ENCODE results near the gene PCCA.
"Not testable (repeated sequence)": the region's sequence is repeated elsewhere in the genome, so short reads cannot be mapped to it uniquely, and the experiment has no call there.

Gene PCCA

GRCh38 chr13:100361504-100361903 lies 272.6 kb downstream of the PCCA start:
- DNase-seq (ENCODE audit: low read depth in 3 of 3), result no peak

- no peak for DNase-seq (ENCODE audit: low read depth in 3 of 3)
These were observed 273.5 kb downstream of the PCCA start for GRCh38 chr13:100362371-100362770.

GRCh38 chr13:100362781-100363180 lies 273.9 kb downstream of the PCCA start:
- no peak for DNase-seq (ENCODE audit: low read depth in 3 of 3)

GRCh38 chr13:100363285-100363711 lies 274.4 kb downstream of the PCCA start:
- DNase-seq (ENCODE audit: low read depth in 3 of 3), result no peak

- DNase-seq (ENCODE audit: low read depth in 3 of 3), result no peak
These were observed 275.0 kb downstream of the PCCA start for GRCh38 chr13:100363874-100364273.

GRCh38 chr13:100364591-100364990 lies 275.7 kb downstream of the PCCA start:
- no peak for DNase-seq (ENCODE audit: low read depth in 3 of 3)

- DNase-seq (ENCODE audit: low read depth in 3 of 3), result no peak
These were observed 276.8 kb downstream of the PCCA start for GRCh38 chr13:100365680-100366079.

- DNase-seq (ENCODE audit: low read depth in 3 of 3), result no peak
These were observed 289.6 kb downstream of the PCCA start for GRCh38 chr13:100378533-100378932.

- no peak for DNase-seq (ENCODE audit: low read depth in 3 of 3)
These were observed 292.8 kb downstream of the PCCA start for GRCh38 chr13:100381595-100382224.

- no peak for DNase-seq (ENCODE audit: low read depth in 3 of 3)
These were observed 293.9 kb downstream of the PCCA start for GRCh38 chr13:100382785-100383184.

GRCh38 chr13:100387416-100387815 lies 298.5 kb downstream of the PCCA start:
- no peak for DNase-seq (ENCODE audit: low read depth in 3 of 3)

GRCh38 chr13:100388150-100388549 lies 299.3 kb downstream of the PCCA start:
- not testable (repeated sequence) for DNase-seq (ENCODE audit: low read depth in 3 of 3)

- no peak for DNase-seq (ENCODE audit: low read depth in 3 of 3)
These were observed 300.0 kb downstream of the PCCA start for GRCh38 chr13:100388923-100389322.

- DNase-seq (ENCODE audit: low read depth in 3 of 3), result no peak
These were observed 300.7 kb downstream of the PCCA start for GRCh38 chr13:100389617-100390016.

- peak; percentile 38 to 61 (median 43) for DNase-seq (ENCODE audit: low read depth in 3 of 3)
These were observed 304.1 kb downstream of the PCCA start for GRCh38 chr13:100392709-100393630.

GRCh38 chr13:100394005-100394695 lies 305.3 kb downstream of the PCCA start:
- no peak for DNase-seq (ENCODE audit: low read depth in 3 of 3)

- DNase-seq (ENCODE audit: low read depth in 3 of 3), result no peak
These were observed 306.9 kb downstream of the PCCA start for GRCh38 chr13:100395698-100396373.

GRCh38 chr13:100396776-100397175 lies 307.9 kb downstream of the PCCA start:
- DNase-seq (ENCODE audit: low read depth in 3 of 3), result no peak

- DNase-seq (ENCODE audit: low read depth in 3 of 3), result no peak
These were observed 308.7 kb downstream of the PCCA start for GRCh38 chr13:100397627-100398026.

GRCh38 chr13:100398360-100398759 lies 309.5 kb downstream of the PCCA start:
- no peak for DNase-seq (ENCODE audit: low read depth in 3 of 3)

GRCh38 chr13:100399455-100399854 lies 310.6 kb downstream of the PCCA start:
- no peak for DNase-seq (ENCODE audit: low read depth in 3 of 3)

GRCh38 chr13:100403675-100404074 lies 314.8 kb downstream of the PCCA start:
- no peak for DNase-seq (ENCODE audit: low read depth in 3 of 3)

All from stimulated activated CD4-positive, alpha-beta T cell treated with anti-CD3 and anti-CD28 coated beads, TNF-alpha, amount 100 ng/mL, for 24 hours (primary cell).